K562 (cell line): ENCODE measurements around the gene H2AZ2. TPM values are rescaled to one million over a fixed set of nuclear protein-coding genes. Genes with fewer than 3 reads are reported as not detected.
A peak's percentile ranks its signal among the peaks of the same experiment; 100 is the strongest.

Source experiments
- ARID3A ChIP-seq: IDR thresholded peaks from 2 replicates; pipeline ENCODE4 v1.6.1; 2012; ENCODE audit warnings: low read depth, low read length, improper control_type of control experiment, borderline replicate concordance
- C11orf30 ChIP-seq: fragments of 450-650 bp; IDR thresholded peaks from 2 replicates; pipeline ENCODE4 v1.6.1; 2016; ENCODE audit warnings: low read depth, mild to moderate bottlenecking
- CAMTA2 ChIP-seq: fragments of 250-450 bp; sonication (Bioruptor Pico); conservative IDR thresholded peaks from 2 replicates; pipeline ENCODE4 v1.5.1; 2022
- CBFB ChIP-seq: sonication (generic); formaldehyde crosslinking; IDR thresholded peaks from 2 replicates; pipeline ENCODE4 v1.4.0; 2020; ENCODE audit warnings: mild to moderate bottlenecking, missing genetic modification reagents
- FOXK1 ChIP-seq: sonication (generic); formaldehyde crosslinking; IDR thresholded peaks from 2 replicates; pipeline ENCODE4 v1.8.0; 2022; ENCODE audit warnings: missing genetic modification reagents, mild to moderate bottlenecking, borderline replicate concordance
- HBP1 ChIP-seq: fragments of 450-650 bp; formaldehyde crosslinking; IDR thresholded peaks from 2 replicates; pipeline ENCODE4 v1.4.0; 2022; ENCODE audit warnings: missing genetic modification characterization
- KDM5B ChIP-seq: fragments of 200-600 bp; sonication (generic); IDR thresholded peaks from 2 replicates; pipeline ENCODE4 v1.6.1; 2012; ENCODE audit warnings: low read depth, mild to moderate bottlenecking, moderate library complexity, low read length, control low read depth, inconsistent platforms; ENCODE audit not compliant: insufficient replicate concordance
- MCM7 ChIP-seq, 2 experiments: fragments of 450-650 bp; IDR thresholded peaks; 2 replicates each; pipeline ENCODE4 v1.6.1; 2016 to 2018
- NCOA1 ChIP-seq: fragments of 450-650 bp; IDR thresholded peaks from 2 replicates; pipeline ENCODE4 v1.6.1; 2016; ENCODE audit warnings: low read depth
- POLR2H ChIP-seq: IDR thresholded peaks from 2 replicates; pipeline ENCODE4 v1.6.1; 2016; ENCODE audit warnings: missing genetic modification characterization, low read depth, mild to moderate bottlenecking, control low read depth, missing compliant biosample characterization, moderate library complexity
- RBM39 ChIP-seq: fragments of 200-400 bp; formaldehyde crosslinking; optimal IDR thresholded peaks from 2 replicates; pipeline ENCODE3; 2018; ENCODE audit warnings: low read depth, low read length
- RERE ChIP-seq: sonication (generic); formaldehyde crosslinking; IDR thresholded peaks from 2 replicates; pipeline ENCODE4 v1.8.0; 2023; ENCODE audit warnings: missing genetic modification reagents, mild to moderate bottlenecking, borderline replicate concordance
- SMARCA5 ChIP-seq: fragments of 450-650 bp; IDR thresholded peaks from 2 replicates; pipeline ENCODE4 v1.6.1; 2016
- SP2 ChIP-seq: IDR thresholded peaks from 2 replicates; pipeline ENCODE4 v1.6.1; 2011; ENCODE audit warnings: mild to moderate bottlenecking, low read depth, low read length, moderate library complexity; ENCODE audit not compliant: poor library complexity, severe bottlenecking; ENCODE audit errors: extremely low read depth
- TRIM25 ChIP-seq: fragments of 450-650 bp; IDR thresholded peaks from 2 replicates; pipeline ENCODE4 v1.7.0; 2016; ENCODE audit warnings: borderline replicate concordance
- ZNF507 ChIP-seq: conservative IDR thresholded peaks from 2 replicates; pipeline ENCODE4 v1.6.1; 2017; ENCODE audit warnings: missing genetic modification characterization, missing compliant biosample characterization
- ZNF77 ChIP-seq: fragments of 250-450 bp; sonication (Bioruptor Pico); IDR thresholded peaks from 2 replicates; pipeline ENCODE4 v1.5.0; 2020
- polyA plus RNA-seq, 8 experiments: library from polyadenylated mRNA; depleted of rRNA in 4 of 8; stranded (reverse) in 5 of 8; unstranded in 3 of 8; fragments of >200 nt; fragmentation: Nextera tagmentation in 2 of 8; fragmentation: Illumina TruSeq in 1 of 8; extraction: Ambion mirVana in 2 of 8; extraction: Trizol in 1 of 8; gene quantifications; 2 replicates each; pipeline versions ENCODE4 v1.2.1 to v1.2.3, GENCODE V29; 2011 to 2014; ENCODE audit warnings: inconsistent platforms in 1 of 8, missing spikeins in 1 of 8
- total RNA-seq, 7 experiments: library from RNA; depleted of rRNA in 6 of 7; stranded (reverse); fragments of >200 nt in 6 of 7; fragmentation: Illumina TruSeq in 2 of 7; extraction: Trizol in 2 of 7; gene quantifications; 2 replicates each; pipeline versions ENCODE4 v1.2.1 to v1.2.3, GENCODE V29; 2011 to 2021; ENCODE audit warnings: low replicate concordance in 1 of 7

Gene H2AZ2
- total and polyA plus RNA-seq, 9 of the 15 experiments (the other 6 are each of a cell fraction or from before 2014, with no cell fraction given), result 105 to 382 (median 286) TPM

GRCh38 chr7:44847509-44847919, 373 bp downstream of the H2AZ2 start (continued):
- TF ChIP-seq TRIM25, result no peak
- TF ChIP-seq FOXK1 (CRISPR knock-in tag), result peak; percentile 81; the same call in 1 of the 2 replicates
- 0 out of 2 replicates have a peak, but pooled peaks have one; percentile 31 for TF ChIP-seq CAMTA2 (CRISPR knock-in tag)
- TF ChIP-seq RERE (CRISPR knock-in tag), result no peak
- peak; percentile 88 for TF ChIP-seq NCOA1
- peak; percentile 78 for TF ChIP-seq CBFB (CRISPR knock-in tag)
- TF ChIP-seq C11orf30, result no peak
- TF ChIP-seq SMARCA5, result no peak; the same call in 1 of the 2 replicates
- TF ChIP-seq ZNF77 (CRISPR knock-in tag), result no peak
- TF ChIP-seq KDM5B, result peak; percentile 15
- no peak for TF ChIP-seq MCM7 (IDR thresholded peaks at IDR 0.05)
- TF ChIP-seq RBM39, result no peak
- TF ChIP-seq ZNF507 (tag), result no peak
- no peak for TF ChIP-seq POLR2H (tag)
- no peak; the same call in 1 of the 2 replicates for TF ChIP-seq ARID3A
- TF ChIP-seq SP2, result no peak
- TF ChIP-seq HBP1 (CRISPR knock-in tag), result peak; percentile 46; the same call in 1 of the 2 replicates
